ENCODE results near the gene HPX. TPM values are rescaled to one million over a fixed set of nuclear protein-coding genes. Genes with fewer than 3 reads are reported as not detected.

Gene HPX
- total and polyA plus RNA-seq, 4 donors, result 2,251 to 9,224 (median 5,760) TPM

DNA sequence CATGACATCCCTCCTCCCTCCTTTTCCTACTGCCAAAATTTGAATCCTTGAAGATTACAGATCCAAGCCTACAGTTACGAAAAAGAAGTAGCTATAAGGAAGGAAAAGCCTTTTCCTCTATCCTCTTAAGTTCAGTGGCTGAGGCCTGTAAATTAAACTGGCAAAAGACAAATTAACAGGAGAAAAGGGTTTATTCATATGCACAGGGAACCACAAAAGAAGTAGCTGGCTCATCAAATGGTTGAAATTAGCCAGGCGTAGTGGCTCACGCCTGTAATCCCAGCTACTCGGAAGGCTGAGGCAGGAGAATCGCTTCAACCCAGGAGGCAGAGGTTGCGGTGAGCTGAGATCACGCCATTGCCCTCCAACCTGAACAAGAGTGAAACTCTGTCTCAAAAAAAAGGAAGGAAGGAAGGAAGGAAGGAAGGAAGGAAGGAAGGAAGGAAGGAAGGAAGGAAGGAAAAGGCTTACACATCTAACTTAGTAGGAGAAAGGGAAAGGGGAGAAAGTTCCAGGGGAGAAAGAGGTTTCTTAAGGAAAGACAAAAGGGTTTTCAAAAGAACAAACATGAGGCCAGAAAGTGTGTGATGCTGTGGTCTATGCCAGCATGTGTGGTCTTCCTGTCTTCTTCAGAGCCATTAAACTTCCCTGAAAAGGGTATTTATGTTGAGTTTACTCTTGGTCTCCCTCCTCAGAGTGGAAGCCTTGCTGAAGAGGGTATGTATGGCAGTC lies 55.6 kb downstream of the HPX start:
- Histone ChIP-seq H3K9me3 (ENCODE audit: control insufficient read depth in 4 of 4, low read length in 3 of 4) (no peaks in the 10 kb centered on the region), H3K9ac (ENCODE audit: low read depth in 1 of 2, low read length in 2 of 2) (no peak overlapping the region), H3K4me1 (ENCODE audit: control insufficient read depth in 4 of 4, insufficient read depth in 4 of 4, low read length in 3 of 4) (peaks cover 2 to 27% (median 20%) of the 10 kb centered on the region in 4 donors), H3K27me3 (ENCODE audit: control insufficient read depth in 4 of 4, insufficient read depth in 4 of 4, low read length in 3 of 4) (no peaks in the 10 kb centered on the region), H3K36me3 (ENCODE audit: control insufficient read depth in 4 of 4, insufficient read depth in 3 of 4, low read depth in 1 of 4, low read length in 3 of 4) (no peaks in the 10 kb centered on the region), H3K27ac (ENCODE audit: low read depth in 1 of 2, low read length in 2 of 2) (no peak overlapping the region), H3K4me3 (ENCODE audit: low read depth in 1 of 3, low read length in 3 of 3) (no peak overlapping the region)
- no peak for DNase-seq (ENCODE audit: low spot score)
- 97% methylated on average over 7 of the region's 7 CpGs for WGBS
- no peak for TF ChIP-seq SP1 (IDR thresholded peaks at IDR 0.05)
- no peak for TF ChIP-seq YY1 (IDR thresholded peaks at IDR 0.05)
- TF ChIP-seq GABPA (IDR thresholded peaks at IDR 0.05 in 1 of 2, conservative IDR thresholded peaks at IDR 0.05 in 1 of 2), result no peak
- no peak for TF ChIP-seq MAX (IDR thresholded peaks at IDR 0.05)
- no peak for TF ChIP-seq HNF4G (IDR thresholded peaks at IDR 0.05)
- TF ChIP-seq RXRA (IDR thresholded peaks at IDR 0.05), result no peak
- TF ChIP-seq FOXA2 (IDR thresholded peaks at IDR 0.05), result no peak
- TF ChIP-seq HNF4A (conservative IDR thresholded peaks at IDR 0.05), result no peak
- no peak for TF ChIP-seq TAF1 (conservative IDR thresholded peaks at IDR 0.05)
- TF ChIP-seq, protein P1, sequence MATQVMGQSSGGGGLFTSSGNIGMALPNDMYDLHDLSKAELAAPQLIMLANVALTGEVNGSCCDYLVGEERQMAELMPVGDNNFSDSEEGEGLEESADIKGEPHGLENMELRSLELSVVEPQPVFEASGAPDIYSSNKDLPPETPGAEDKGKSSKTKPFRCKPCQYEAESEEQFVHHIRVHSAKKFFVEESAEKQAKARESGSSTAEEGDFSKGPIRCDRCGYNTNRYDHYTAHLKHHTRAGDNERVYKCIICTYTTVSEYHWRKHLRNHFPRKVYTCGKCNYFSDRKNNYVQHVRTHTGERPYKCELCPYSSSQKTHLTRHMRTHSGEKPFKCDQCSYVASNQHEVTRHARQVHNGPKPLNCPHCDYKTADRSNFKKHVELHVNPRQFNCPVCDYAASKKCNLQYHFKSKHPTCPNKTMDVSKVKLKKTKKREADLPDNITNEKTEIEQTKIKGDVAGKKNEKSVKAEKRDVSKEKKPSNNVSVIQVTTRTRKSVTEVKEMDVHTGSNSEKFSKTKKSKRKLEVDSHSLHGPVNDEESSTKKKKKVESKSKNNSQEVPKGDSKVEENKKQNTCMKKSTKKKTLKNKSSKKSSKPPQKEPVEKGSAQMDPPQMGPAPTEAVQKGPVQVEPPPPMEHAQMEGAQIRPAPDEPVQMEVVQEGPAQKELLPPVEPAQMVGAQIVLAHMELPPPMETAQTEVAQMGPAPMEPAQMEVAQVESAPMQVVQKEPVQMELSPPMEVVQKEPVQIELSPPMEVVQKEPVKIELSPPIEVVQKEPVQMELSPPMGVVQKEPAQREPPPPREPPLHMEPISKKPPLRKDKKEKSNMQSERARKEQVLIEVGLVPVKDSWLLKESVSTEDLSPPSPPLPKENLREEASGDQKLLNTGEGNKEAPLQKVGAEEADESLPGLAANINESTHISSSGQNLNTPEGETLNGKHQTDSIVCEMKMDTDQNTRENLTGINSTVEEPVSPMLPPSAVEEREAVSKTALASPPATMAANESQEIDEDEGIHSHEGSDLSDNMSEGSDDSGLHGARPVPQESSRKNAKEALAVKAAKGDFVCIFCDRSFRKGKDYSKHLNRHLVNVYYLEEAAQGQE (IDR thresholded peaks at IDR 0.05), result no peak
- TF ChIP-seq FOXA1 (IDR thresholded peaks at IDR 0.05), result no peak
- no peak for TF ChIP-seq EGR1 (IDR thresholded peaks at IDR 0.05; ENCODE audit: low read depth in 2 of 2)
- TF ChIP-seq ZBTB33 (IDR thresholded peaks at IDR 0.05), result no peak
- TF ChIP-seq ATF3 (IDR thresholded peaks at IDR 0.05), result no peak

Other genes with a start within 250 kb of the HPX start
- not detected for gene OR52W1, start 241.8 kb downstream of the HPX start, total RNA-seq
- not detected for gene OR52W1, start 241.8 kb downstream of the HPX start, polyA plus RNA-seq
- gene C11orf42, start 235.4 kb downstream of the HPX start, total RNA-seq, result not detected
- not detected for gene C11orf42, start 235.4 kb downstream of the HPX start, polyA plus RNA-seq
- gene FHIP1B, start 206.4 kb downstream of the HPX start, total RNA-seq, result 10 to 100 TPM; 12.3 to 21.2 TPM
- gene FHIP1B, start 206.4 kb downstream of the HPX start, polyA plus RNA-seq, result 10 to 100 TPM; 16.4 to 17.4 TPM
- gene CNGA4, start 201.9 kb downstream of the HPX start, total RNA-seq, result not detected
- gene CNGA4, start 201.9 kb downstream of the HPX start, polyA plus RNA-seq, result under 1 TPM in 1 of 2 donors, not detected in 1; 0.09 TPM
- not detected for gene CCKBR, start 181.1 kb downstream of the HPX start, total RNA-seq
- gene CCKBR, start 181.1 kb downstream of the HPX start, polyA plus RNA-seq, result not detected
- 1 to 10 TPM; 4.0 to 4.4 TPM for gene CAVIN3, start 120.5 kb downstream of the HPX start, total RNA-seq
- 10 to 100 TPM in 1 of 2 donors, 1 to 10 TPM in 1; 2.5 to 13.9 TPM for gene CAVIN3, start 120.5 kb downstream of the HPX start, polyA plus RNA-seq
- gene SMPD1, start 50.5 kb downstream of the HPX start, total RNA-seq, result 10 to 100 TPM; 15.4 to 25.9 TPM
- gene SMPD1, start 50.5 kb downstream of the HPX start, polyA plus RNA-seq, result 10 to 100 TPM; 65.0 to 91.6 TPM
- gene APBB1, start 21.9 kb downstream of the HPX start, total RNA-seq, result 1 to 10 TPM; 8.1 to 8.6 TPM
- 1 to 10 TPM; 2.5 to 4.5 TPM for gene APBB1, start 21.9 kb downstream of the HPX start, polyA plus RNA-seq
- gene TRIM3, start 33.0 kb upstream of the HPX start, total RNA-seq, result 10 to 100 TPM in 1 of 2 donors, 1 to 10 TPM in 1; 8.1 to 12.7 TPM
- gene TRIM3, start 33.0 kb upstream of the HPX start, polyA plus RNA-seq, result 10 to 100 TPM in 1 of 2 donors, 1 to 10 TPM in 1; 5.2 to 10.1 TPM
- gene ARFIP2, start 40.3 kb upstream of the HPX start, total RNA-seq, result 10 to 100 TPM; 16.2 to 42.0 TPM
- 10 to 100 TPM; 21.3 to 26.3 TPM for gene ARFIP2, start 40.3 kb upstream of the HPX start, polyA plus RNA-seq
- 10 to 100 TPM; 16.9 to 31.9 TPM for gene TIMM10B, start 40.5 kb upstream of the HPX start, total RNA-seq
- gene TIMM10B, start 40.5 kb upstream of the HPX start, polyA plus RNA-seq, result 10 to 100 TPM; 16.1 to 16.4 TPM
- gene DNHD1, start 56.3 kb upstream of the HPX start, total RNA-seq, result 10 to 100 TPM in 1 of 2 donors, 1 to 10 TPM in 1; 3.8 to 23.6 TPM
- 1 to 10 TPM; 2.1 to 6.3 TPM for gene DNHD1, start 56.3 kb upstream of the HPX start, polyA plus RNA-seq
- 10 to 100 TPM; 10.5 to 11.9 TPM for gene RRP8, start 162.6 kb upstream of the HPX start, total RNA-seq
- gene RRP8, start 162.6 kb upstream of the HPX start, polyA plus RNA-seq, result 10 to 100 TPM; 10.3 to 12.6 TPM
- 10 to 100 TPM; 50.5 to 69.1 TPM for gene ILK, start 162.8 kb upstream of the HPX start, total RNA-seq
- 10 to 100 TPM; 29.6 to 45.9 TPM for gene ILK, start 162.8 kb upstream of the HPX start, polyA plus RNA-seq
- gene TAF10, start 171.2 kb upstream of the HPX start, total RNA-seq, result 10 to 100 TPM; 10.5 to 18.8 TPM
- gene TAF10, start 171.2 kb upstream of the HPX start, polyA plus RNA-seq, result 10 to 100 TPM; 44.2 to 58.1 TPM
- gene TPP1, start 178.4 kb upstream of the HPX start, total RNA-seq, result 100 to 1,000 TPM in 1 of 2 donors, 10 to 100 TPM in 1; 71.3 to 108 TPM
- gene TPP1, start 178.4 kb upstream of the HPX start, polyA plus RNA-seq, result 100 to 1,000 TPM in 1 of 2 donors, 10 to 100 TPM in 1; 52.8 to 102 TPM
- gene DCHS1, start 214.8 kb upstream of the HPX start, total RNA-seq, result 1 to 10 TPM; 8.6 to 8.9 TPM
- 1 to 10 TPM in 1 of 2 donors, under 1 TPM in 1; 0.68 to 3.0 TPM for gene DCHS1, start 214.8 kb upstream of the HPX start, polyA plus RNA-seq
- 10 to 100 TPM; 14.0 to 18.0 TPM for gene MRPL17, start 242.4 kb upstream of the HPX start, total RNA-seq
- gene MRPL17, start 242.4 kb upstream of the HPX start, polyA plus RNA-seq, result 10 to 100 TPM; 20.0 to 21.8 TPM

Measured in liver (tissue), 9 donors.